Sciatic nerve (tissue), 2 donors: ENCODE results near the gene DLX3. TPM values are rescaled to one million over a fixed set of nuclear protein-coding genes. Genes with fewer than 3 reads are reported as not detected.

ENCODE experiments used
- ATAC-seq: fragments of 200-7000 bp; cut with Tn5 transposase; one replicate; pipeline ENCODE4 v1.9.1; 2020; ENCODE audit warnings: mild to moderate bottlenecking, moderate library complexity
- DNase-seq: peaks from one replicate; pipeline ENCODE4 v3.0.0-alpha.2; 2020; ENCODE audit warnings: low spot score
- intact Hi-C: fragments of 100-400 bp; cut with DNase I; formaldehyde crosslinking; loops from one replicate; pipeline ENCODE4 v1.14.2; 2022
- total RNA-seq: library from RNA; stranded (reverse); fragmentation: NEBNext Ultra II Directional; extraction: Animal tissue kit (Norgen Biotek cat#: 25700); gene quantifications from one replicate; pipeline ENCODE4 v1.2.1, GENCODE V29; 2021
- donor health status: DM: no; HTN: no; CAD: no.
- donor health status: DM: no; HTN: no; CAD: no.

DLX3 gene
- total RNA-seq, 1 donor from 2014 or later = 0.22 TPM

GRCh38 chr17:49996495-49997300 is 1.7 kb upstream of the DLX3 start:
- ATAC-seq (peak; percentile 56), DNase-seq (peak; percentile 79)
- intact Hi-C loops = loop anchor here (5.0 kb wide), 3 partner anchors 114 to 289 kb away; partner anchors contain the start of gene SLC35B1

- no peak for ATAC-seq
Measured at GRCh38 chr17:49996121-49996494, 1.1 kb upstream of the DLX3 start.

GRCh38 chr17:49994085-49995054 is 654 bp downstream of the DLX3 start:
- intact Hi-C loops = loop anchor here (5.0 kb wide), 3 partner anchors 112 to 287 kb away; partner anchors contain the start of gene SLC35B1
- DNase-seq = no peak
- no peak for ATAC-seq

More at GRCh38 chr17:49996121-49996494, 1.1 kb upstream of the DLX3 start:
- no peak for DNase-seq
- intact Hi-C loops = loop anchor here (5.0 kb wide), 3 partner anchors 114 to 289 kb away; partner anchors contain the start of gene SLC35B1

GRCh38 chr17:49993423-49994060 is 1.5 kb downstream of the DLX3 start:
- no peak for ATAC-seq

GRCh38 chr17:49992933-49993422 is 2.0 kb downstream of the DLX3 start:
- intact Hi-C loops = no loop called here
- no peak for DNase-seq

More at GRCh38 chr17:49993423-49994060, 1.5 kb downstream of the DLX3 start:
- intact Hi-C loops = no loop called here
- no peak for DNase-seq

GRCh38 chr17:49992191-49992932 is 2.7 kb downstream of the DLX3 start:
- DNase-seq (no peak), ATAC-seq (no peak)
- intact Hi-C loops = no loop called here

More at GRCh38 chr17:49992933-49993422, 2.0 kb downstream of the DLX3 start:
- ATAC-seq = no peak

- no peak for ATAC-seq
- no peak for DNase-seq
- intact Hi-C loops = no loop called here
Measured at GRCh38 chr17:49991409-49991808, 3.6 kb downstream of the DLX3 start.

GRCh38 chr17:49990921-49991320 is 4.1 kb downstream of the DLX3 start:
- DNase-seq (no peak), ATAC-seq (no peak)
- intact Hi-C loops = no loop called here

GRCh38 chr17:49990331-49990730 is 4.7 kb downstream of the DLX3 start:
- intact Hi-C loops = no loop called here
- ATAC-seq (no peak), DNase-seq (no peak)

GRCh38 chr17:49989518-49989880 is 5.5 kb downstream of the DLX3 start:
- peak; percentile 38 for DNase-seq
- intact Hi-C loops = loop anchor here (1.0 to 10.0 kb wide), 2 partner anchors 33 to 825 kb away; no protein-coding TSS in a partner anchor
- no peak for ATAC-seq

- no peak for ATAC-seq
- peak; percentile 51 for DNase-seq
- intact Hi-C loops = loop anchor here (10.0 kb wide), 1 partner anchor 823 kb away; no protein-coding TSS in a partner anchor
Measured at GRCh38 chr17:49987681-49988441, 7.2 kb downstream of the DLX3 start.

GRCh38 chr17:49987290-49987585 is 7.8 kb downstream of the DLX3 start:
- intact Hi-C loops = loop anchor here (10.0 kb wide), 1 partner anchor 822 kb away; no protein-coding TSS in a partner anchor
- ATAC-seq = no peak
- peak; percentile 15 for DNase-seq

GRCh38 chr17:49986396-49987289 is 8.4 kb downstream of the DLX3 start:
- ATAC-seq = no peak
- intact Hi-C loops = loop anchor here (10.0 kb wide), 1 partner anchor 822 kb away; no protein-coding TSS in a partner anchor
- DNase-seq = no peak

- intact Hi-C loops = loop anchor here (10.0 kb wide), 1 partner anchor 821 kb away; no protein-coding TSS in a partner anchor
- no peak for DNase-seq
- ATAC-seq = no peak
Measured at GRCh38 chr17:49985310-49985990, 9.6 kb downstream of the DLX3 start.

- ATAC-seq (no peak), DNase-seq (no peak)
- intact Hi-C loops = loop anchor here (10.0 kb wide), 1 partner anchor 820 kb away; no protein-coding TSS in a partner anchor
Measured at GRCh38 chr17:49984776-49985175, 10.2 kb downstream of the DLX3 start.

- intact Hi-C loops = loop anchor here (10.0 kb wide), 1 partner anchor 819 kb away; no protein-coding TSS in a partner anchor
- ATAC-seq = no peak
- DNase-seq = no peak
Measured at GRCh38 chr17:49984283-49984682, 10.7 kb downstream of the DLX3 start.
